CD14-positive monocyte (primary cell): ENCODE data around the gene PCDHA2. TPM values are rescaled to one million over a fixed set of nuclear protein-coding genes. Genes with fewer than 3 reads are reported as not detected.

Experiments
- DNase-seq, 3 donors: peaks; one replicate each; pipeline ENCODE4 v3.0.0-alpha.2; 2011 to 2022
- H2AFZ ChIP-seq: 2 replicates; pipeline ENCODE4 v1.6.0; 2012; ENCODE audit warnings: mild to moderate bottlenecking, low read depth, low read length, inconsistent platforms; ENCODE audit not compliant: insufficient read depth, poor library complexity, severe bottlenecking
- H3K27ac ChIP-seq, 2 donors: 1 replicate in 1 of 2; 2 replicates in 1 of 2; pipeline ENCODE4 v1.5.1; 2012 to 2013; ENCODE audit warnings: low read length in 2 of 2, control low read depth in 1 of 2, inconsistent platforms in 1 of 2, low read depth in 1 of 2, mild to moderate bottlenecking in 1 of 2
- H3K27me3 ChIP-seq, 2 donors: one replicate each; pipeline versions ENCODE4 v1.6.0 to v1.6.1; 2011 to 2013; ENCODE audit warnings: low read length in 2 of 2; ENCODE audit not compliant: control insufficient read depth in 2 of 2, insufficient read depth in 2 of 2
- H3K36me3 ChIP-seq, 2 donors: replicated peaks in 1 of 2; 1 replicate in 1 of 2; 2 replicates in 1 of 2; pipeline versions ENCODE4 v1.5.1 to v1.6.1; 2012 to 2013; ENCODE audit warnings: low read length in 2 of 2, control low read depth in 1 of 2, inconsistent platforms in 1 of 2, mild to moderate bottlenecking in 1 of 2; ENCODE audit not compliant: insufficient read depth in 2 of 2, control insufficient read depth in 1 of 2
- H3K4me1 ChIP-seq, 2 donors: 1 replicate in 1 of 2; 2 replicates in 1 of 2; pipeline versions ENCODE4 v1.5.1 to v1.6.1; 2012 to 2013; ENCODE audit warnings: low read length in 2 of 2, control low read depth in 1 of 2, inconsistent platforms in 1 of 2, mild to moderate bottlenecking in 1 of 2, moderate library complexity in 1 of 2; ENCODE audit not compliant: insufficient read depth in 2 of 2, control insufficient read depth in 1 of 2
- H3K4me2 ChIP-seq: replicated peaks from 2 replicates; pipeline ENCODE3; 2012; ENCODE audit warnings: low read length, moderate library complexity, mild to moderate bottlenecking; ENCODE audit not compliant: poor library complexity, severe bottlenecking; ENCODE audit errors: extremely low read depth
- H3K4me3 ChIP-seq, 3 experiments: fragments of 200-600 bp in 1 of 3; sonication (generic) in 1 of 3; replicated peaks in 1 of 3; 1 replicate in 2 of 3; 2 replicates in 1 of 3; pipeline ENCODE4 v1.5.1; 2011 to 2013; ENCODE audit warnings: low read length in 3 of 3, mild to moderate bottlenecking in 3 of 3, control low read depth in 2 of 3, low read depth in 2 of 3, inconsistent platforms in 1 of 3, moderate library complexity in 1 of 3
- H3K79me2 ChIP-seq: 2 replicates; pipeline ENCODE4 v1.6.0; 2012; ENCODE audit warnings: mild to moderate bottlenecking, control low read depth, inconsistent platforms, low read length, moderate library complexity; ENCODE audit not compliant: insufficient read depth
- H3K9ac ChIP-seq: 2 replicates; pipeline ENCODE4 v1.6.0; 2017; ENCODE audit warnings: low read length, mild to moderate bottlenecking; ENCODE audit not compliant: insufficient read depth, poor library complexity, severe bottlenecking
- H3K9me3 ChIP-seq, 2 donors: replicated peaks in 1 of 2; 1 replicate in 1 of 2; 2 replicates in 1 of 2; pipeline versions ENCODE4 v1.5.1 to v1.6.1; 2012 to 2013; ENCODE audit warnings: low read length in 2 of 2, control low read depth in 1 of 2; ENCODE audit not compliant: control insufficient read depth in 1 of 2, insufficient read depth in 1 of 2
- H4K20me1 ChIP-seq: 2 replicates; pipeline ENCODE4 v1.6.0; 2012; ENCODE audit warnings: mild to moderate bottlenecking, low read length, control low read depth, moderate library complexity; ENCODE audit not compliant: insufficient read depth
- H3K27ac Mint-ChIP-seq, 7 donors: one replicate each; pipeline ENCODE4 v1.8.0; 2020; ENCODE audit warnings: mild to moderate bottlenecking in 7 of 7, mixed read lengths in 7 of 7, moderate library complexity in 6 of 7, inconsistent platforms in 2 of 7
- H3K27me3 Mint-ChIP-seq, 3 donors: one replicate each; pipeline ENCODE4 v1.8.0; 2021 to 2022; ENCODE audit warnings: low read depth in 3 of 3, mild to moderate bottlenecking in 3 of 3, mixed read lengths in 3 of 3, moderate library complexity in 3 of 3, inconsistent platforms in 1 of 3
- H3K36me3 Mint-ChIP-seq, 2 donors: one replicate each; pipeline ENCODE4 v1.8.0; 2020; ENCODE audit warnings: mixed read lengths in 2 of 2, inconsistent platforms in 1 of 2, mild to moderate bottlenecking in 1 of 2
- H3K4me1 Mint-ChIP-seq: one replicate; pipeline ENCODE4 v1.8.0; 2020; ENCODE audit warnings: mild to moderate bottlenecking, mixed read lengths
- H3K4me3 Mint-ChIP-seq, 2 donors: one replicate each; pipeline ENCODE4 v1.8.0; 2020; ENCODE audit warnings: mild to moderate bottlenecking in 2 of 2, mixed read lengths in 2 of 2, moderate library complexity in 1 of 2
- H3K9me3 Mint-ChIP-seq, 7 donors: one replicate each; pipeline ENCODE4 v1.8.0; 2020 to 2022; ENCODE audit warnings: mixed read lengths in 7 of 7, mild to moderate bottlenecking in 6 of 7, moderate library complexity in 6 of 7, inconsistent platforms in 2 of 7
- WGBS: methylation state at CpG from one replicate; pipeline ENCODE4 v1.1.5; 2013; ENCODE audit warnings: missing lambda C conversion rate; ENCODE audit not compliant: insufficient coverage; 5-methylcytosine and 5-hydroxymethylcytosine counted together
- intact Hi-C, 2 donors: fragments of 100-400 bp; cut with micrococcal nuclease; formaldehyde crosslinking; loops; one replicate each; pipeline versions ENCODE4 v1.15.0 to v1.15.1; 2023
- polyA plus RNA-seq, 3 donors: library from polyadenylated mRNA; depleted of rRNA in 1 of 3; unstranded in 2 of 3; stranded (reverse) in 1 of 3; fragments of 300-500 nt in 2 of 3; fragments of >200 nt in 1 of 3; fragmentation: Illumina TruSeq in 2 of 3; gene quantifications; 1 replicate in 2 of 3; 2 replicates in 1 of 3; pipeline ENCODE4 v1.2.3, GENCODE V29; 2012 to 2021
- TF ChIP-seq, protein P1 (sequence below): fragments of 200-600 bp; IDR thresholded peaks from one replicate; pipeline ENCODE4 v1.8.0; 2022; ENCODE audit warnings: antibody characterized with exemption, mild to moderate bottlenecking

Gene PCDHA2
- polyA plus RNA-seq, 3 donors: not detected

DNA sequence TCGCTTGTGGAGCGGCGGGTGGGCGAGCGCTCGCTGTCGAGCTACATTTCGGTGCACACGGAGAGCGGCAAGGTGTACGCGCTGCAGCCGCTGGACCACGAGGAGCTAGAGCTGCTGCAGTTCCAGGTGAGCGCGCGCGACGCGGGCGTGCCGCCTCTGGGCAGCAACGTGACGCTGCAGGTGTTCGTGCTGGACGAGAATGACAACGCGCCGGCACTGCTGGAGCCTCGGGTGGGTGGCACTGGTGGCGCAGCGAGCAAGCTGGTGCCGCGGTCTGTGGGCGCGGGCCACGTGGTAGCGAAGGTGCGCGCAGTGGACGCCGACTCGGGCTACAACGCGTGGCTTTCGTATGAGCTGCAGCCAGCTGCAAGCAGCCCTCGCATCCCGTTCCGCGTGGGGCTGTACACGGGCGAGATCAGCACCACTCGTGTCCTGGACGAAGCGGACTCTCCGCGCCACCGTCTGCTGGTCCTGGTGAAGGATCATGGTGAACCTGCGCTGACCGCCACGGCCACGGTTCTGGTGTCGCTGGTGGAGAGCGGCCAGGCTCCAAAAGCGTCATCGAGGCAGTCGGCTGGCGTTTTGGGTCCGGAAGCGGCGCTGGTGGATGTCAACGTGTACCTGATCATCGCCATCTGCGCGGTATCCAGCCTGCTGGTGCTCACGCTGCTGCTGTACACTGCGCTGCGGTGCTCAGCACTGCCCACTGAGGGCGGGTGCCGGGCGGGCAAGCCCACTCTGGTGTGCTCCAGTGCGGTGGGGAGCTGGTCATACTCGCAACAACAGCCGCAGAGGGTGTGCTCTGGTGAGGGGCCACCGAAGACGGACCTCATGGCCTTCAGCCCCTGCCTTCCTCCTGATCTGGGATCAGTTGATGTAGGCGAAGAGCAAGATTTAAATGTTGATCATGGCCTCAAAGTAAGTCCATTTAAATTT, 48.4 kb downstream of the PCDHA2 start:
- TF ChIP-seq, protein P1, sequence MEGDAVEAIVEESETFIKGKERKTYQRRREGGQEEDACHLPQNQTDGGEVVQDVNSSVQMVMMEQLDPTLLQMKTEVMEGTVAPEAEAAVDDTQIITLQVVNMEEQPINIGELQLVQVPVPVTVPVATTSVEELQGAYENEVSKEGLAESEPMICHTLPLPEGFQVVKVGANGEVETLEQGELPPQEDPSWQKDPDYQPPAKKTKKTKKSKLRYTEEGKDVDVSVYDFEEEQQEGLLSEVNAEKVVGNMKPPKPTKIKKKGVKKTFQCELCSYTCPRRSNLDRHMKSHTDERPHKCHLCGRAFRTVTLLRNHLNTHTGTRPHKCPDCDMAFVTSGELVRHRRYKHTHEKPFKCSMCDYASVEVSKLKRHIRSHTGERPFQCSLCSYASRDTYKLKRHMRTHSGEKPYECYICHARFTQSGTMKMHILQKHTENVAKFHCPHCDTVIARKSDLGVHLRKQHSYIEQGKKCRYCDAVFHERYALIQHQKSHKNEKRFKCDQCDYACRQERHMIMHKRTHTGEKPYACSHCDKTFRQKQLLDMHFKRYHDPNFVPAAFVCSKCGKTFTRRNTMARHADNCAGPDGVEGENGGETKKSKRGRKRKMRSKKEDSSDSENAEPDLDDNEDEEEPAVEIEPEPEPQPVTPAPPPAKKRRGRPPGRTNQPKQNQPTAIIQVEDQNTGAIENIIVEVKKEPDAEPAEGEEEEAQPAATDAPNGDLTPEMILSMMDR: no peak
- WGBS: 49% methylated on average over 84 of the region's 87 CpGs
- no peaks in the 10 kb centered on the region for H3K36me3 ChIP-seq
- Mint-ChIP-seq H3K4me3 (peak overlapping the region in 1 of 2 donors; percentile 7), H3K27me3 (peaks cover 4 to 20% (median 7%) of the 10 kb centered on the region in 3 donors), H3K36me3 (no peaks in the 10 kb centered on the region), H3K4me1 (no peaks in the 10 kb centered on the region), H3K9me3 (peaks cover 24 to 49% (median 32%) of the 10 kb centered on the region in 7 donors), H3K27ac (no peak overlapping the region)
- H3K9me3 ChIP-seq: peaks cover 31 to 54% of the 10 kb centered on the region in 2 donors
- peaks cover 0 to 3% of the 10 kb centered on the region in 2 donors for H3K27me3 ChIP-seq
- H3K9ac ChIP-seq: no peak overlapping the region
- no peaks in the 10 kb centered on the region for H3K4me1 ChIP-seq
- no peak for DNase-seq
- no peak overlapping the region for H2AFZ ChIP-seq
- no peak overlapping the region for H3K4me2 ChIP-seq
- no peaks in the 10 kb centered on the region for H4K20me1 ChIP-seq
- no peak overlapping the region for H3K27ac ChIP-seq
- H3K79me2 ChIP-seq: no peaks in the 10 kb centered on the region
- no peak overlapping the region for H3K4me3 ChIP-seq
- intact Hi-C loops: no loop called here

Other genes starting within 250 kb of the PCDHA2 start
- gene EIF4EBP3, start 247.2 kb upstream of the PCDHA2 start, polyA plus RNA-seq: 10 to 100 TPM; 22.8 to 46.0 (median 41.9) TPM
- 10 to 100 TPM; 72.4 to 97.2 (median 80.8) TPM for gene SRA1, start 237.4 kb upstream of the PCDHA2 start, polyA plus RNA-seq
- 100 to 1,000 TPM in 1 of 3 donors, 1 to 10 TPM in 2; 4.9 to 211 (median 7.4) TPM for gene APBB3, start 230.3 kb upstream of the PCDHA2 start, polyA plus RNA-seq
- gene SLC35A4, start 230.0 kb upstream of the PCDHA2 start, polyA plus RNA-seq: 10 to 100 TPM; 44.0 to 67.1 (median 58.8) TPM
- 1,000 to 10,000 TPM; 1,687 to 3,095 (median 2,434) TPM for gene CD14, start 161.7 kb upstream of the PCDHA2 start, polyA plus RNA-seq
- gene TMCO6, start 155.4 kb upstream of the PCDHA2 start, polyA plus RNA-seq: 10 to 100 TPM in 2 of 3 donors, 1 to 10 TPM in 1; 9.8 to 45.5 (median 12.6) TPM
- gene NDUFA2, start 147.2 kb upstream of the PCDHA2 start, polyA plus RNA-seq: 100 to 1,000 TPM in 2 of 3 donors, 10 to 100 TPM in 1; 90.1 to 246 (median 207) TPM
- gene IK, start 147.0 kb upstream of the PCDHA2 start, polyA plus RNA-seq: 10 to 100 TPM; 58.3 to 86.6 (median 80.9) TPM
- gene WDR55, start 129.9 kb upstream of the PCDHA2 start, polyA plus RNA-seq: 10 to 100 TPM; 11.2 to 36.8 (median 13.3) TPM
- gene DND1, start 121.3 kb upstream of the PCDHA2 start, polyA plus RNA-seq: 1 to 10 TPM in 1 of 3 donors, not detected in 2; 2.3 TPM
- gene HARS1, start 103.5 kb upstream of the PCDHA2 start, polyA plus RNA-seq: 10 to 100 TPM; 28.4 to 34.3 (median 31.9) TPM
- gene HARS2, start 103.4 kb upstream of the PCDHA2 start, polyA plus RNA-seq: 10 to 100 TPM in 1 of 3 donors, 1 to 10 TPM in 2; 6.4 to 26.1 (median 8.3) TPM
- gene ZMAT2, start 94.4 kb upstream of the PCDHA2 start, polyA plus RNA-seq: 10 to 100 TPM; 22.5 to 59.5 (median 52.5) TPM
- gene PCDHA1, start 8.7 kb upstream of the PCDHA2 start, polyA plus RNA-seq: not detected
- not detected for gene PCDHA3, start 6.2 kb downstream of the PCDHA2 start, polyA plus RNA-seq
- gene PCDHA4, start 12.2 kb downstream of the PCDHA2 start, polyA plus RNA-seq: not detected
- not detected for gene PCDHA5, start 26.8 kb downstream of the PCDHA2 start, polyA plus RNA-seq
- not detected for gene PCDHA6, start 33.1 kb downstream of the PCDHA2 start, polyA plus RNA-seq
- gene PCDHA7, start 39.4 kb downstream of the PCDHA2 start, polyA plus RNA-seq: not detected
- not detected for gene PCDHA8, start 46.3 kb downstream of the PCDHA2 start, polyA plus RNA-seq
- not detected for gene PCDHA9, start 53.5 kb downstream of the PCDHA2 start, polyA plus RNA-seq
- not detected for gene PCDHA10, start 61.0 kb downstream of the PCDHA2 start, polyA plus RNA-seq
- not detected for gene PCDHA11, start 74.1 kb downstream of the PCDHA2 start, polyA plus RNA-seq
- not detected for gene PCDHA12, start 80.5 kb downstream of the PCDHA2 start, polyA plus RNA-seq
- gene PCDHA13, start 87.3 kb downstream of the PCDHA2 start, polyA plus RNA-seq: not detected
- not detected for gene PCDHAC1, start 131.4 kb downstream of the PCDHA2 start, polyA plus RNA-seq
- gene PCDHAC2, start 171.6 kb downstream of the PCDHA2 start, polyA plus RNA-seq: not detected